ENCODE data around the gene SLC12A3. TPM values are rescaled to one million over a fixed set of nuclear protein-coding genes. Genes with fewer than 3 reads are reported as not detected.

The SLC12A3 gene, protein sequence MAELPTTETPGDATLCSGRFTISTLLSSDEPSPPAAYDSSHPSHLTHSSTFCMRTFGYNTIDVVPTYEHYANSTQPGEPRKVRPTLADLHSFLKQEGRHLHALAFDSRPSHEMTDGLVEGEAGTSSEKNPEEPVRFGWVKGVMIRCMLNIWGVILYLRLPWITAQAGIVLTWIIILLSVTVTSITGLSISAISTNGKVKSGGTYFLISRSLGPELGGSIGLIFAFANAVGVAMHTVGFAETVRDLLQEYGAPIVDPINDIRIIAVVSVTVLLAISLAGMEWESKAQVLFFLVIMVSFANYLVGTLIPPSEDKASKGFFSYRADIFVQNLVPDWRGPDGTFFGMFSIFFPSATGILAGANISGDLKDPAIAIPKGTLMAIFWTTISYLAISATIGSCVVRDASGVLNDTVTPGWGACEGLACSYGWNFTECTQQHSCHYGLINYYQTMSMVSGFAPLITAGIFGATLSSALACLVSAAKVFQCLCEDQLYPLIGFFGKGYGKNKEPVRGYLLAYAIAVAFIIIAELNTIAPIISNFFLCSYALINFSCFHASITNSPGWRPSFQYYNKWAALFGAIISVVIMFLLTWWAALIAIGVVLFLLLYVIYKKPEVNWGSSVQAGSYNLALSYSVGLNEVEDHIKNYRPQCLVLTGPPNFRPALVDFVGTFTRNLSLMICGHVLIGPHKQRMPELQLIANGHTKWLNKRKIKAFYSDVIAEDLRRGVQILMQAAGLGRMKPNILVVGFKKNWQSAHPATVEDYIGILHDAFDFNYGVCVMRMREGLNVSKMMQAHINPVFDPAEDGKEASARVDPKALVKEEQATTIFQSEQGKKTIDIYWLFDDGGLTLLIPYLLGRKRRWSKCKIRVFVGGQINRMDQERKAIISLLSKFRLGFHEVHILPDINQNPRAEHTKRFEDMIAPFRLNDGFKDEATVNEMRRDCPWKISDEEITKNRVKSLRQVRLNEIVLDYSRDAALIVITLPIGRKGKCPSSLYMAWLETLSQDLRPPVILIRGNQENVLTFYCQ
- not detected for total RNA-seq

DNA sequence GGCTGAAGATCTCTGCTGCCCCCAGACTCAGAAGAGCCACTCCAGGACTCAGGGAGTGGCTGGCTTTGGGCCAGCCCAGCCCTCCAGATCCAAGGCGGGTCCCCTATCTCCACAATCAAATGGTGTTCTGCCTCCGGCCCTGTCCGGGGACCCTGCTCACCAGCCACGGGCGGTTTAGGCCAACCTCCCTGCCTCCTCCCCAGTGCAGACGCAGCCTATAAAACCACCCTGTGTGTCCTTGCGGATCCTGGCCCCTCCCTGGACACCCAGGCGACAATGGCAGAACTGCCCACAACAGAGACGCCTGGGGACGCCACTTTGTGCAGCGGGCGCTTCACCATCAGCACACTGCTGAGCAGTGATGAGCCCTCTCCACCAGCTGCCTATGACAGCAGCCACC is at the start of gene SLC12A3:
Gene SLC12A3 (plus strand): TSS at position 248 of the 400 bp plus-strand sequence. CDS start 29 bp downstream, at position 277.
- ATAC-seq = no peak
- no CpG with 5 or more reads among the region's 12 CpGs for WGBS, 2 donors (ENCODE audit: low coverage in 1 of 2)
- Histone ChIP-seq H3K9me3 (no peaks in the 10 kb centered on the region), H3K27ac (no peak within 1 kb of the TSS), H3K27me3 (no peaks in the 10 kb centered on the region), H3K4me1 (peaks cover 0 to 10% (median 5%) of the 10 kb centered on the region in 3 donors), H3K4me3 (no peak within 1 kb of the TSS), H3K36me3 (no peaks in the 10 kb centered on the region)
- TF ChIP-seq POLR2A (IDR thresholded peaks at IDR 0.05) = no peak
- TF ChIP-seq, protein P1, sequence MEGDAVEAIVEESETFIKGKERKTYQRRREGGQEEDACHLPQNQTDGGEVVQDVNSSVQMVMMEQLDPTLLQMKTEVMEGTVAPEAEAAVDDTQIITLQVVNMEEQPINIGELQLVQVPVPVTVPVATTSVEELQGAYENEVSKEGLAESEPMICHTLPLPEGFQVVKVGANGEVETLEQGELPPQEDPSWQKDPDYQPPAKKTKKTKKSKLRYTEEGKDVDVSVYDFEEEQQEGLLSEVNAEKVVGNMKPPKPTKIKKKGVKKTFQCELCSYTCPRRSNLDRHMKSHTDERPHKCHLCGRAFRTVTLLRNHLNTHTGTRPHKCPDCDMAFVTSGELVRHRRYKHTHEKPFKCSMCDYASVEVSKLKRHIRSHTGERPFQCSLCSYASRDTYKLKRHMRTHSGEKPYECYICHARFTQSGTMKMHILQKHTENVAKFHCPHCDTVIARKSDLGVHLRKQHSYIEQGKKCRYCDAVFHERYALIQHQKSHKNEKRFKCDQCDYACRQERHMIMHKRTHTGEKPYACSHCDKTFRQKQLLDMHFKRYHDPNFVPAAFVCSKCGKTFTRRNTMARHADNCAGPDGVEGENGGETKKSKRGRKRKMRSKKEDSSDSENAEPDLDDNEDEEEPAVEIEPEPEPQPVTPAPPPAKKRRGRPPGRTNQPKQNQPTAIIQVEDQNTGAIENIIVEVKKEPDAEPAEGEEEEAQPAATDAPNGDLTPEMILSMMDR (IDR thresholded peaks at IDR 0.05) = no peak
- no peak for TF ChIP-seq POLR2AphosphoS5 (IDR thresholded peaks at IDR 0.05)
- TF ChIP-seq EP300 (IDR thresholded peaks at IDR 0.05) = no peak

DNA sequence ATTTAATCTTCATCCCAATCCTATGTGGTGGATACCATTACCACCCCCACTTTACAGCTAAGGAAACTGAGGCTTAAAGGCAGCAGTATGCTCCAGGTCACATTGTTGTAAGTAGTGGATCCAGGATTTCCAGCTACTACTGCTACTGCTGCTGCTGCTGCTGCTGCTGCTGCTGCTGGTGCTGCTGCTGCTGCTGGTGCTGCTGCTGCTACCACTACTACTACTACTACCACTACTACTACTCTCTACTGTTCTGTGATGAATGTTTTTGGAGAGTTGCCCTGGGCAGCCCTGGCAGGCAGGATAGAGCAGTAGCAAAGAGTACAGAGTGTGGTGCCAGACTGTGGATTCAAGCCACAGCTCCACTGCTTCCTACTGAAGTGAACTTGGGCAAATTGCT is 49.3 kb upstream of the SLC12A3 start:
- TF ChIP-seq EP300 (IDR thresholded peaks at IDR 0.05) (no peak), POLR2A (IDR thresholded peaks at IDR 0.05) (no peak), POLR2AphosphoS5 (IDR thresholded peaks at IDR 0.05) (no peak)
- TF ChIP-seq, protein P1 (IDR thresholded peaks at IDR 0.05) = no peak
- H3K4me1 ChIP-seq = peaks cover 0 to 18% (median 0%) of the 10 kb centered on the region in 3 donors
- no peak overlapping the region for H3K4me3 ChIP-seq
- no peak overlapping the region for H3K27ac ChIP-seq
- no peaks in the 10 kb centered on the region for H3K27me3 ChIP-seq
- no peak for ATAC-seq
- no peaks in the 10 kb centered on the region for H3K9me3 ChIP-seq
- peaks cover 0 to 23% of the 10 kb centered on the region in 2 donors for H3K36me3 ChIP-seq

DNA sequence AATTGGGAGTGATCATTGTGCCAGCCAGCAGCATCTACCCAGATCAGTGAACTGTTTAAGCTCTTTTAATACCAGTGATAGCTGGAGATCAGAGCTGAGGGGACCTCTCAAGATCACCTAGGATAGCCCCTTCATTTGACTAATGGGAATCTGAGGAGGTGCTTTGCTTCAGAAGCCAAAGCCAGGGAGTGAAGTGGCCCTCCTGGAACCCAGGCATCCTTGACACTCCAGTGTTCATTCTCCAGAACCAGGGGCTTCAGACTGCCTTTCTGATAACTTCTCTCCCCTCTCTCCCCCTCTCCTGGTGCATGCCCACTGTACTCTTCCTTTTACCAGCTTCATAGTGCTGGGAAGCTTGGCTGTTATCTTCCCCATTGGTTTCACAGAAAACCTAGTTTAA is 48.0 kb upstream of the SLC12A3 start:
- peaks cover 0 to 37% of the 10 kb centered on the region in 2 donors for H3K36me3 ChIP-seq
- ATAC-seq = no peak
- H3K9me3 ChIP-seq = no peaks in the 10 kb centered on the region
- no peak overlapping the region for H3K27ac ChIP-seq
- no peaks in the 10 kb centered on the region for H3K27me3 ChIP-seq
- TF ChIP-seq POLR2AphosphoS5 (IDR thresholded peaks at IDR 0.05) (no peak), POLR2A (IDR thresholded peaks at IDR 0.05) (no peak), EP300 (IDR thresholded peaks at IDR 0.05) (no peak)
- TF ChIP-seq, protein P1 (IDR thresholded peaks at IDR 0.05) = no peak
- H3K4me1 ChIP-seq = peaks cover 0 to 18% (median 0%) of the 10 kb centered on the region in 3 donors
- no peak overlapping the region for H3K4me3 ChIP-seq

DNA sequence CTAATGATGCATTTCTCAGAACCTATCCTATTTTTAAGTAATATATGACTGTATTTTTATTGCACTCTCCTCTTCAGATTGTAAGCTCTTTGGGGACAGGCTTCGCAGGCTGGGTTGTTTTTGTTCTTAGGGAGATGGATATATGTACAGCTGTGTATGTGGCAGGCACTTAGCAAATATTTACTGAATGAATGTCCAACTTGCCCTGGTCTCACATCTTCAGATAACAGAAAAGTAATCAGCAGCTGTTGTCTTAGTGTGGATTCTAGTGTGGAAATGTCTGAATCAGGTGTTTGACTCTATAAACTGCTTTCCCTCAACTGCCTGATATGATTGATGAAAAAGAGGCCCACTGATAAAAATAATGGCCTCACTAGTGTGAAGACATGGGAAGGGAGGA is 47.1 kb upstream of the SLC12A3 start:
- ATAC-seq = no peak
- peaks cover 0 to 18% (median 0%) of the 10 kb centered on the region in 3 donors for H3K4me1 ChIP-seq
- H3K9me3 ChIP-seq = no peaks in the 10 kb centered on the region
- WGBS, 2 donors (ENCODE audit: low coverage in 1 of 2) = 83 to 88% methylated on average over 1 of the region's 1 CpG
- peaks cover 0 to 44% of the 10 kb centered on the region in 2 donors for H3K36me3 ChIP-seq
- no peak overlapping the region for H3K27ac ChIP-seq
- no peaks in the 10 kb centered on the region for H3K27me3 ChIP-seq
- no peak overlapping the region for H3K4me3 ChIP-seq
- TF ChIP-seq, protein P1 (IDR thresholded peaks at IDR 0.05) = no peak
- TF ChIP-seq EP300 (IDR thresholded peaks at IDR 0.05) (no peak), POLR2AphosphoS5 (IDR thresholded peaks at IDR 0.05) (no peak), POLR2A (IDR thresholded peaks at IDR 0.05) (no peak)

All from gastroesophageal sphincter (tissue), 4 donors.